B cell (primary cell): Measurements from ENCODE around the gene ARHGAP29. TPM values are rescaled to one million over a fixed set of nuclear protein-coding genes. Genes with fewer than 3 reads are reported as not detected.
"Not testable (repeated sequence)": the region's sequence is repeated elsewhere in the genome, so short reads cannot be mapped to it uniquely, and the experiment has no call there.

Experiments used
- ATAC-seq: fragments of 200-7000 bp; cut with Tn5 transposase; one replicate; pipeline ENCODE4 v1.10.0; 2021; ENCODE audit warnings: low read depth, mild to moderate bottlenecking, moderate number of reproducible peaks, moderate library complexity
- CTCF ChIA-PET: fragments of 350-600 bp; sonication (Branson Sonifier 250); formaldehyde crosslinking; loops from one replicate; lab custom pipeline; 2021; ENCODE audit warnings: antibody characterized with exemption, inconsistent platforms; lab: Charles Lee
- POLR2A ChIA-PET: fragments of 350-600 bp; sonication (Branson Sonifier 250); formaldehyde crosslinking; loops from one replicate; lab custom pipeline; 2021; ENCODE audit warnings: antibody characterized with exemption; lab: Charles Lee
- DNase-seq: peaks from one replicate; pipeline ENCODE4 v3.0.0; 2013
- H2AFZ ChIP-seq: 2 replicates; pipeline ENCODE4 v1.6.1; 2012; ENCODE audit warnings: mild to moderate bottlenecking, low read depth, low read length; ENCODE audit not compliant: insufficient read depth, poor library complexity, severe bottlenecking
- H3K27ac ChIP-seq, 2 donors: 1 replicate in 1 of 2; 2 replicates in 1 of 2; pipeline ENCODE4 v1.5.1; 2012 to 2013; ENCODE audit warnings: low read length in 2 of 2, mild to moderate bottlenecking in 2 of 2, moderate library complexity in 1 of 2
- H3K27me3 ChIP-seq, 4 experiments: fragments of 200-600 bp in 1 of 4; sonication (generic) in 1 of 4; replicated peaks in 1 of 4; 1 replicate in 2 of 4; 2 replicates in 2 of 4; pipeline versions ENCODE4 v1.6.1 to v1.7.0; 2013 to 2016; ENCODE audit warnings: low read length in 3 of 4, mild to moderate bottlenecking in 2 of 4, mixed read lengths in 1 of 4, moderate library complexity in 1 of 4; ENCODE audit not compliant: insufficient read depth in 4 of 4, control insufficient read depth in 3 of 4; ENCODE audit errors: control extremely low read depth in 1 of 4
- H3K36me3 ChIP-seq, 2 experiments: replicated peaks in 1 of 2; 1 replicate in 1 of 2; 2 replicates in 1 of 2; pipeline versions ENCODE4 v1.6.1 to v1.7.1; 2013; ENCODE audit warnings: low read length in 1 of 2; ENCODE audit not compliant: insufficient read depth in 2 of 2, control insufficient read depth in 1 of 2; ENCODE audit errors: control extremely low read depth in 1 of 2, extremely low read depth in 1 of 2
- H3K4me1 ChIP-seq, 2 donors: fragments of 200-600 bp in 1 of 2; sonication (generic) in 1 of 2; 1 replicate in 1 of 2; 2 replicates in 1 of 2; pipeline versions ENCODE4 v1.5.1 to v1.6.1; 2013 to 2017; ENCODE audit warnings: low read length in 2 of 2; ENCODE audit not compliant: control insufficient read depth in 2 of 2, insufficient read depth in 2 of 2
- H3K4me2 ChIP-seq: replicated peaks from 2 replicates; pipeline ENCODE3; 2012; ENCODE audit warnings: mild to moderate bottlenecking, low read depth, low read length; ENCODE audit not compliant: poor library complexity, severe bottlenecking
- H3K4me3 ChIP-seq, 5 experiments: fragments of 200-600 bp in 1 of 5; sonication (generic) in 1 of 5; 1 replicate in 3 of 5; 2 replicates in 2 of 5; pipeline versions ENCODE4 v1.5.1 to v1.7.0; 2011 to 2016; ENCODE audit warnings: low read length in 4 of 5, mild to moderate bottlenecking in 4 of 5, low read depth in 2 of 5, control low read depth in 1 of 5, moderate library complexity in 1 of 5; ENCODE audit not compliant: insufficient read depth in 1 of 5; ENCODE audit errors: control extremely low read depth in 1 of 5, extremely low read depth in 1 of 5
- H3K79me2 ChIP-seq: fragments of 200-600 bp; sonication (generic); one replicate; pipeline ENCODE4 v1.6.0; 2016; ENCODE audit warnings: low read length; ENCODE audit not compliant: control insufficient read depth, insufficient read depth
- H3K9ac ChIP-seq: fragments of 200-600 bp; sonication (generic); 2 replicates; pipeline ENCODE4 v1.6.1; 2017; ENCODE audit warnings: mild to moderate bottlenecking, low read length, moderate library complexity
- H3K9me3 ChIP-seq, 3 donors: one replicate each; pipeline versions ENCODE4 v1.6.1 to v1.7.1; 2013; ENCODE audit warnings: low read length in 2 of 3; ENCODE audit not compliant: control insufficient read depth in 2 of 3, insufficient read depth in 1 of 3; ENCODE audit errors: control extremely low read depth in 1 of 3
- H4K20me1 ChIP-seq: 2 replicates; pipeline ENCODE4 v1.6.0; 2012; ENCODE audit warnings: mild to moderate bottlenecking, low read length; ENCODE audit not compliant: insufficient read depth, control insufficient read depth, poor library complexity, severe bottlenecking
- H3K27ac Mint-ChIP-seq: one replicate; pipeline ENCODE4 v1.8.0; 2021; ENCODE audit warnings: mixed read lengths
- H3K27me3 Mint-ChIP-seq: one replicate; pipeline ENCODE4 v1.8.0; 2021; ENCODE audit warnings: mixed read lengths
- H3K4me1 Mint-ChIP-seq: one replicate; pipeline ENCODE4 v1.8.0; 2021; ENCODE audit warnings: mixed read lengths
- H3K4me3 Mint-ChIP-seq: one replicate; pipeline ENCODE4 v1.8.0; 2021; ENCODE audit warnings: mixed read lengths
- H3K9me3 Mint-ChIP-seq: one replicate; pipeline ENCODE4 v1.8.0; 2022; ENCODE audit warnings: mixed read lengths; ENCODE audit not compliant: insufficient read depth
- CTCF ChIP-seq: fragments of 200-600 bp; IDR thresholded peaks from one replicate; pipeline ENCODE4 v1.8.0; 2022; ENCODE audit warnings: antibody characterized with exemption, mild to moderate bottlenecking
- EZH2 ChIP-seq: IDR thresholded peaks from 2 replicates; pipeline ENCODE4 v1.6.1; 2012; ENCODE audit warnings: borderline replicate concordance, low read depth, mild to moderate bottlenecking, moderate library complexity, low read length; ENCODE audit not compliant: insufficient read depth, poor library complexity, severe bottlenecking
- WGBS: methylation state at CpG from one replicate; pipeline ENCODE4 v1.1.5; 2013; ENCODE audit warnings: missing lambda C conversion rate; ENCODE audit not compliant: insufficient coverage; 5-methylcytosine and 5-hydroxymethylcytosine counted together
- intact Hi-C: fragments of 100-400 bp; cut with micrococcal nuclease; formaldehyde crosslinking; loops from one replicate; pipeline ENCODE4 v1.10.0; 2022
- polyA plus RNA-seq: library from polyadenylated mRNA; depleted of rRNA; stranded (reverse); fragments of >200 nt; gene quantifications from 2 replicates; pipeline ENCODE4 v1.2.3, GENCODE V29; 2012
- total RNA-seq, 2 donors: library from RNA; stranded (reverse); fragments of 120-200 nt in 1 of 2; gene quantifications; 1 replicate in 1 of 2; 2 replicates in 1 of 2; pipeline versions ENCODE4 v1.2.3 to v1.2.4, GENCODE V29; 2013 to 2022

ARHGAP29 gene
- total and polyA plus RNA-seq, 2 donors (not counting 1 experiment from before 2014, with no cell fraction given) = not detected

DNA sequence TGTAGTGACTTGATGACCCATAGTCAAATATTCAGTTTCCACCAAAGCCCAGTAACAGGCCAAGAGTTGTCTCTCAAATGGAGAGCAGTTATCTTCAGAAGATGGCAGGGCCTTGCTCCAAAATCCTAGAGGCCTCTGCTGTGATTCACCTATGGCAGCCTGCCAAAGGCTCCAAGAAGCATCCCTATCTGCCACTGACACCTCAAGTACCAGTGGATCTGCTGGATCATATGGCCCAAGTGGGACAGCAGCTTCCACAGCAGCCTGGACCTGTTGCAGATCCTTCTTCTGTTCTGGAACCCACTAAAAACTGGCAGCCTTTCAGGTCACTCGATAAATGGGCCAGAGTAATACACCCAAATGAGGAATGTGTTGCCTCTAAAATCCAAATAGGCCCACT lies 73.3 kb downstream of the ARHGAP29 start:
- POLR2A ChIA-PET, H3K4me1 ChIP-seq, DNase-seq, H4K20me1 ChIP-seq, intact Hi-C loops, H2AFZ ChIP-seq, H3K79me2 ChIP-seq, H3K4me1 Mint-ChIP-seq, ATAC-seq, CTCF ChIA-PET, H3K4me3 Mint-ChIP-seq, H3K9me3 ChIP-seq, H3K27me3 ChIP-seq, H3K4me3 ChIP-seq, H3K9ac ChIP-seq, H3K4me2 ChIP-seq, H3K27ac Mint-ChIP-seq, H3K27ac ChIP-seq, H3K36me3 ChIP-seq, H3K9me3 Mint-ChIP-seq: not testable (repeated sequence)
- WGBS = no CpG with 5 or more reads among the region's 1 CpG
- peaks cover 17% of the 10 kb centered on the region for H3K27me3 Mint-ChIP-seq

- H3K27me3 ChIP-seq, H3K4me2 ChIP-seq, H3K4me1 ChIP-seq, H3K36me3 ChIP-seq, ATAC-seq, H3K79me2 ChIP-seq, intact Hi-C loops, H2AFZ ChIP-seq, H3K9ac ChIP-seq, H3K9me3 Mint-ChIP-seq, DNase-seq, H3K27ac Mint-ChIP-seq, H3K4me1 Mint-ChIP-seq, H3K4me3 Mint-ChIP-seq, H3K4me3 ChIP-seq, H4K20me1 ChIP-seq, POLR2A ChIA-PET, H3K27ac ChIP-seq, H3K9me3 ChIP-seq, CTCF ChIA-PET: not testable (repeated sequence)
- peaks cover 17% of the 10 kb centered on the region for H3K27me3 Mint-ChIP-seq
- whole genome bisulfite sequencing = 89% methylated on average over 4 of the region's 5 CpGs
Measured at GRCh38 chr1:94163249-94163648, 74.1 kb downstream of the ARHGAP29 start.

- intact Hi-C loops = no loop called here
- H4K20me1 ChIP-seq = no peaks in the 10 kb centered on the region
- no peaks in the 10 kb centered on the region for H3K9me3 ChIP-seq
- H3K27me3 ChIP-seq = peaks cover 0 to 4% (median 1%) of the 10 kb centered on the region in 4 experiments
- TF ChIP-seq EZH2 (no peak), CTCF (no peak)
- no peaks in the 10 kb centered on the region for H3K79me2 ChIP-seq
- no peak overlapping the region for H3K4me3 Mint-ChIP-seq
- no peak overlapping the region for H3K4me3 ChIP-seq
- peaks cover 13% of the 10 kb centered on the region for H3K27me3 Mint-ChIP-seq
- ChIA-PET CTCF (no interaction called here), POLR2A (no interaction called here)
- DNase-seq (no peak), ATAC-seq (no peak)
- no peaks in the 10 kb centered on the region for H3K4me1 Mint-ChIP-seq
- no peaks in the 10 kb centered on the region for H3K36me3 ChIP-seq
- 88% methylated on average over 3 of the region's 4 CpGs for WGBS
- H3K9me3 Mint-ChIP-seq = no peaks in the 10 kb centered on the region
- H3K9ac ChIP-seq = no peak overlapping the region
- H2AFZ ChIP-seq = no peak overlapping the region
- H3K4me1 ChIP-seq = no peaks in the 10 kb centered on the region
- no peak overlapping the region for H3K27ac ChIP-seq
- no peak overlapping the region for H3K27ac Mint-ChIP-seq
- H3K4me2 ChIP-seq = no peak overlapping the region
Measured at GRCh38 chr1:94160811-94161210, 76.6 kb downstream of the ARHGAP29 start.
